HepG2 (cell line): ENCODE measurements around the gene COL25A1. TPM values are rescaled to one million over a fixed set of nuclear protein-coding genes. Genes with fewer than 3 reads are reported as not detected.

Source experiments
- ATAC-seq: fragments of 200-7000 bp; cut with Tn5 transposase; 3 replicates; pipeline ENCODE4 v1.9.1; 2020; ENCODE audit warnings: mild to moderate bottlenecking, moderate library complexity
- BruUV-seq: library from RNA; stranded (reverse); fragments of 400-500 nt; replicated peaks from 2 replicates; lab custom pipeline; 2021; lab: Mats Ljungman, UMichigan
- CTCF ChIA-PET: fragments of 300-600 bp; formaldehyde crosslinking; extraction: SDS; loops from one replicate; lab custom pipeline; 2021; ENCODE audit warnings: low total read pairs, inconsistent platforms, low intra/inter-chr PET ratio; lab: Yijun Ruan, JAX
- POLR2A ChIA-PET: fragments of 350-600 bp; sonication (Branson Sonifier 250); formaldehyde crosslinking; loops from one replicate; lab custom pipeline; 2020; ENCODE audit warnings: antibody characterized with exemption, inconsistent platforms; lab: Yijun Ruan, JAX
- DNase-seq: peaks from one replicate; pipeline ENCODE4 v3.0.0-alpha.2; 2015; ENCODE audit warnings: low spot score
- FAIRE-seq: peaks from 3 replicates; lab custom pipeline; 2011; peaks lifted over from hg19 to GRCh38; lab: Jason Lieb, UNC
- H2AFZ ChIP-seq: one replicate; pipeline ENCODE4 v1.6.1; 2011; ENCODE audit warnings: low read length, inconsistent platforms
- H3K27ac ChIP-seq: fragments of 300-600 bp; 3 replicates; pipeline ENCODE4 v1.8.0; 2011; ENCODE audit warnings: mixed run types, mild to moderate bottlenecking, mixed read lengths, low read length, inconsistent platforms; ENCODE audit not compliant: insufficient read depth; ENCODE audit errors: extremely low read length
- H3K27me3 ChIP-seq, 2 experiments: fragments of 200-600 bp in 1 of 2; 2 replicates in 1 of 2; 3 replicates in 1 of 2; pipeline versions ENCODE4 v1.6.0 to v1.8.0; 2011; ENCODE audit warnings: low read length in 2 of 2, mild to moderate bottlenecking in 2 of 2, moderate library complexity in 2 of 2, inconsistent platforms in 1 of 2; ENCODE audit not compliant: insufficient read depth in 2 of 2, control insufficient read depth in 1 of 2
- H3K36me3 ChIP-seq, 2 experiments: fragments of 200-600 bp in 1 of 2; replicated peaks in 1 of 2; 2 replicates in 1 of 2; 3 replicates in 1 of 2; pipeline versions ENCODE4 v1.5.1 to v1.8.0; 2011; ENCODE audit warnings: low read length in 2 of 2, inconsistent platforms in 1 of 2; ENCODE audit not compliant: insufficient read depth in 2 of 2, control insufficient read depth in 1 of 2
- H3K4me1 ChIP-seq: 2 replicates; pipeline ENCODE4 v1.5.1; 2012; ENCODE audit warnings: low read length, inconsistent platforms; ENCODE audit not compliant: insufficient read depth
- H3K4me2 ChIP-seq: 2 replicates; pipeline ENCODE4 v1.6.0; 2011; ENCODE audit warnings: low read depth, low read length, inconsistent platforms
- H3K4me3 ChIP-seq, 3 experiments: fragments of 200-600 bp in 1 of 3; sonication (generic), shearing (Covaris generic) in 1 of 3; replicated peaks in 1 of 3; 2 replicates each; pipeline ENCODE4 v1.5.1; 2011 to 2016; ENCODE audit warnings: low read length in 3 of 3, inconsistent platforms in 2 of 3, low read depth in 2 of 3, mild to moderate bottlenecking in 2 of 3, control low read depth in 1 of 3, mixed read lengths in 1 of 3; ENCODE audit not compliant: insufficient read depth in 1 of 3
- H3K79me2 ChIP-seq: one replicate; pipeline ENCODE4 v1.6.1; 2011; ENCODE audit warnings: low read length, inconsistent platforms; ENCODE audit not compliant: insufficient read depth
- H3K9ac ChIP-seq: 2 replicates; pipeline ENCODE4 v1.6.0; 2011; ENCODE audit warnings: mild to moderate bottlenecking, low read depth, low read length, inconsistent platforms; ENCODE audit not compliant: insufficient read depth
- H3K9me3 ChIP-seq: 2 replicates; pipeline ENCODE4 v1.5.1; 2012; ENCODE audit warnings: mild to moderate bottlenecking, low read length
- H4K20me1 ChIP-seq: 2 replicates; pipeline ENCODE4 v1.6.0; 2011; ENCODE audit warnings: inconsistent platforms, mild to moderate bottlenecking, low read length, moderate library complexity; ENCODE audit not compliant: insufficient read depth
- MYPOP ChIP-seq: sonication (generic); formaldehyde crosslinking; IDR thresholded peaks from 2 replicates; pipeline ENCODE4 v1.8.1; 2023; ENCODE audit warnings: mild to moderate bottlenecking, moderate library complexity, missing genetic modification reagents
- NFE2L2 ChIP-seq: fragments of 150-350 bp; IDR thresholded peaks from 2 replicates; pipeline ENCODE4 v1.6.1; 2014; ENCODE audit warnings: low read length
- SIX1 ChIP-seq: sonication (generic); formaldehyde crosslinking; IDR thresholded peaks from 2 replicates; pipeline ENCODE4 v1.4.0; 2020; ENCODE audit warnings: missing genetic modification reagents, borderline replicate concordance
- ZNF766 ChIP-seq: sonication (generic); formaldehyde crosslinking; IDR thresholded peaks from 2 replicates; pipeline ENCODE4 v1.5.0; 2020; ENCODE audit warnings: missing genetic modification reagents, borderline replicate concordance
- ZNF777 ChIP-seq: sonication (generic); formaldehyde crosslinking; IDR thresholded peaks from 2 replicates; pipeline ENCODE4 v1.4.0; 2020; ENCODE audit warnings: missing genetic modification reagents
- WGBS: methylation state at CpG from one replicate; pipeline ENCODE4 v1.1.6; 2017; ENCODE audit warnings: low lambda C conversion rate; 5-methylcytosine and 5-hydroxymethylcytosine counted together
- in situ Hi-C: cut with HindIII; loops from 2 replicates; pipeline ENCODE4 v1.10.0; 2017; ENCODE audit warnings: low pct_unique_long_range_greater_than_20kb; ENCODE audit not compliant: extremely low pct_ligation_motif_present
- intact Hi-C: fragments of 100-400 bp; cut with micrococcal nuclease; formaldehyde crosslinking; loops from one replicate; pipeline ENCODE4 v1.10.0; 2022; ENCODE audit not compliant: unreplicated experiment
- polyA plus RNA-seq, 8 experiments: library from polyadenylated mRNA; depleted of rRNA in 3 of 8; stranded (reverse) in 7 of 8; unstranded in 1 of 8; fragments of >200 nt; fragmentation: Illumina TruSeq in 4 of 8; extraction: Trizol in 4 of 8; gene quantifications; 2 replicates each; pipeline versions ENCODE4 v1.2.1 to v1.2.3, GENCODE V29; 2011 to 2016; ENCODE audit warnings: low read depth in 4 of 8, missing spikeins in 1 of 8, mixed read lengths in 1 of 8; ENCODE audit not compliant: insufficient read depth in 1 of 8
- total RNA-seq, 5 experiments: library from RNA; depleted of rRNA; stranded (reverse); fragments of >200 nt; fragmentation: Illumina TruSeq; extraction: Trizol; gene quantifications; 2 replicates each; pipeline ENCODE4 v1.2.3, GENCODE V29; 2016; ENCODE audit warnings: low read depth in 1 of 5
- TF ChIP-seq, protein P1 (sequence below): IDR thresholded peaks from 2 replicates; pipeline ENCODE4 v1.6.1; 2012; ENCODE audit warnings: low read length, improper control_type of control experiment
- TF ChIP-seq, protein P2 (sequence below): sonication (generic); formaldehyde crosslinking; conservative IDR thresholded peaks from 2 replicates; pipeline ENCODE4 v1.4.0; 2020; ENCODE audit warnings: missing genetic modification reagents

COL25A1 gene
- total and polyA plus RNA-seq, 2 of the 13 experiments (the other 11 are each of a cell fraction or from before 2014, with no cell fraction given): not detected

DNA sequence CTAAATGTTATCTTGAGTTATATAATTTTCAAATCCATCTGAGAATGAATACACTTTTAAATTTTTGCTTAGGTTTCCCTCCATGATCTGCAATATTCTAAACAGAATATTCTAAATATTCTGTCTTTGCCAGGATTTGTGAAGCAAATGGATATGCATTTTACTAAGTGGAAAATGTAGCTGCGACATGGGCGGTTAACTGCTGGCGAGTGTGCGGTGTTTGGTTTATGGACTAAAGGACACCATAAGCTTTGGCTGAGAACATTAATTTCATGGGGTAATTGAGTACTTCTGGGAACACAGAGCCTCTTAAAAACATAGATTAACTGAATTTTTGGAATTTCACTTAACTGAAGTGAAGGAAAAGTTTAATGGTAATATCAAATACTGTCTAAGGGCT is 385.8 kb downstream of the COL25A1 start (continued):
- TF ChIP-seq, protein P1, sequence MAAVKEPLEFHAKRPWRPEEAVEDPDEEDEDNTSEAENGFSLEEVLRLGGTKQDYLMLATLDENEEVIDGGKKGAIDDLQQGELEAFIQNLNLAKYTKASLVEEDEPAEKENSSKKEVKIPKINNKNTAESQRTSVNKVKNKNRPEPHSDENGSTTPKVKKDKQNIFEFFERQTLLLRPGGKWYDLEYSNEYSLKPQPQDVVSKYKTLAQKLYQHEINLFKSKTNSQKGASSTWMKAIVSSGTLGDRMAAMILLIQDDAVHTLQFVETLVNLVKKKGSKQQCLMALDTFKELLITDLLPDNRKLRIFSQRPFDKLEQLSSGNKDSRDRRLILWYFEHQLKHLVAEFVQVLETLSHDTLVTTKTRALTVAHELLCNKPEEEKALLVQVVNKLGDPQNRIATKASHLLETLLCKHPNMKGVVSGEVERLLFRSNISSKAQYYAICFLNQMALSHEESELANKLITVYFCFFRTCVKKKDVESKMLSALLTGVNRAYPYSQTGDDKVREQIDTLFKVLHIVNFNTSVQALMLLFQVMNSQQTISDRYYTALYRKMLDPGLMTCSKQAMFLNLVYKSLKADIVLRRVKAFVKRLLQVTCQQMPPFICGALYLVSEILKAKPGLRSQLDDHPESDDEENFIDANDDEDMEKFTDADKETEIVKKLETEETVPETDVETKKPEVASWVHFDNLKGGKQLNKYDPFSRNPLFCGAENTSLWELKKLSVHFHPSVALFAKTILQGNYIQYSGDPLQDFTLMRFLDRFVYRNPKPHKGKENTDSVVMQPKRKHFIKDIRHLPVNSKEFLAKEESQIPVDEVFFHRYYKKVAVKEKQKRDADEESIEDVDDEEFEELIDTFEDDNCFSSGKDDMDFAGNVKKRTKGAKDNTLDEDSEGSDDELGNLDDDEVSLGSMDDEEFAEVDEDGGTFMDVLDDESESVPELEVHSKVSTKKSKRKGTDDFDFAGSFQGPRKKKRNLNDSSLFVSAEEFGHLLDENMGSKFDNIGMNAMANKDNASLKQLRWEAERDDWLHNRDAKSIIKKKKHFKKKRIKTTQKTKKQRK: no peak

GRCh38 chr4:108906866-108907367 is 395.5 kb downstream of the COL25A1 start:
- intact Hi-C loops: no loop called here
- no peak for FAIRE-seq
- POLR2A ChIA-PET: no interaction called here

More at GRCh38 chr4:108906866-108907367, 395.5 kb downstream of the COL25A1 start:
- Histone ChIP-seq H3K4me3 (no peak overlapping the region), H3K9ac (no peak overlapping the region), H2AFZ (no peak overlapping the region), H3K36me3 (no peaks in the 10 kb centered on the region), H3K4me1 (no peaks in the 10 kb centered on the region), H3K4me2 (no peak overlapping the region), H3K9me3 (no peaks in the 10 kb centered on the region), H3K27me3 (peaks cover 1 to 13% of the 10 kb centered on the region in 2 experiments; a peak in 3 of 5 replicates), H3K79me2 (no peaks in the 10 kb centered on the region), H3K27ac (no peak overlapping the region), H4K20me1 (no peaks in the 10 kb centered on the region)
- no TSS peak for BruUV-seq
- DNase-seq (no peak), ATAC-seq (no peak)
- in situ Hi-C loops: no loop called here
- CTCF ChIA-PET: no interaction called here
- 16% methylated on average over 7 of the region's 8 CpGs for WGBS
- TF ChIP-seq SIX1: no peak
- TF ChIP-seq ZNF766: no peak
- TF ChIP-seq MYPOP: no peak
- no peak for TF ChIP-seq ZNF777
- TF ChIP-seq, protein P2, sequence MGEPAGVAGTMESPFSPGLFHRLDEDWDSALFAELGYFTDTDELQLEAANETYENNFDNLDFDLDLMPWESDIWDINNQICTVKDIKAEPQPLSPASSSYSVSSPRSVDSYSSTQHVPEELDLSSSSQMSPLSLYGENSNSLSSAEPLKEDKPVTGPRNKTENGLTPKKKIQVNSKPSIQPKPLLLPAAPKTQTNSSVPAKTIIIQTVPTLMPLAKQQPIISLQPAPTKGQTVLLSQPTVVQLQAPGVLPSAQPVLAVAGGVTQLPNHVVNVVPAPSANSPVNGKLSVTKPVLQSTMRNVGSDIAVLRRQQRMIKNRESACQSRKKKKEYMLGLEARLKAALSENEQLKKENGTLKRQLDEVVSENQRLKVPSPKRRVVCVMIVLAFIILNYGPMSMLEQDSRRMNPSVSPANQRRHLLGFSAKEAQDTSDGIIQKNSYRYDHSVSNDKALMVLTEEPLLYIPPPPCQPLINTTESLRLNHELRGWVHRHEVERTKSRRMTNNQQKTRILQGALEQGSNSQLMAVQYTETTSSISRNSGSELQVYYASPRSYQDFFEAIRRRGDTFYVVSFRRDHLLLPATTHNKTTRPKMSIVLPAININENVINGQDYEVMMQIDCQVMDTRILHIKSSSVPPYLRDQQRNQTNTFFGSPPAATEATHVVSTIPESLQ (CRISPR knock-in tag): no peak
- TF ChIP-seq NFE2L2: no peak
